RWPE1 (cell line): ENCODE data around the gene SH2D7.

Source experiments
- CTCF ChIA-PET: fragments of 350-600 bp; sonication (Branson Sonifier 250); formaldehyde crosslinking; extraction: SDS; loops from one replicate; lab custom pipeline; 2021; lab: Yijun Ruan, JAX
- POLR2A ChIA-PET: fragments of 400-600 bp; formaldehyde crosslinking; extraction: SDS; loops from one replicate; lab custom pipeline; 2020; ENCODE audit warnings: antibody characterized with exemption; ENCODE audit not compliant: low non-redundant PET; lab: Yijun Ruan, JAX
- DNase-seq: peaks from one replicate; pipeline ENCODE4 v3.0.0; 2012; ENCODE audit warnings: low spot score
- H3K27ac ChIP-seq: fragments of 450-650 bp; 2 replicates; pipeline ENCODE4 v1.5.1; 2017
- TF ChIP-seq, protein P1 (sequence below): fragments of 450-650 bp; conservative IDR thresholded peaks from 2 replicates; pipeline ENCODE4 v1.5.1; 2017; ENCODE audit warnings: low read depth, mild to moderate bottlenecking

Gene SH2D7

DNA sequence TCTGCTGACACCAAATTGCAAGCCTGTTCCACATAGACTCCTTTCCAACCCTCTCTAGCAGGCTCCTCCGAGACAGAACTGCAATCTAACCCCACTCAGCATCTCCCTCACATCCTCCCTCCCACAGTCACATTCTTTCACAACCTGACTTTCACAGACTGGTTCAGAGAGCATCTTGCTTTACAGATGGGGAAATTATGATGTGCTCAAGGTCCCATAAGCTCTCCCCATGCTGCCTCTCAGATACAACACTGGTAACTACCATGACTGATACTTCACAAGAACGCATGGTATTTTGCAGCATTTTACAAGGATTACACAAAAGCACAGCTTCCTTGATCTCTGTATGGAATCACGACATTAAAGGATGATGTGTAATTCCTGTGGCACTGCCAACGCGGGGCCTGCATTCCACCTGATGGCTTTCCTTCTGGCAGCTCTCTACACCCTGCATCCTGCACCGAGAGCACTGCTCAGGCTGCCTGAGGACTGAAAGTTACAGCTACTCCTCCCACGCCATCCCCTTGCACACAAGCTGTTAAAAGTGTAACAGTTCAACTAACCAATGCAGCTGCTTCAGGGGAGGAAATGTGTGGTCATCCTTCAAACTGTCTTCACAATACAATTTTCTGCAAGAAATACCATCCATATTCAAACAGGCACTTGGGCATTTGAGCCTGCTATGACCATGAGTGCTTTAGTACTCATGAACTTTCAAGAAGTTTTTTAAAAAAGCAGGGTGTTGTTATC lies 42.5 kb upstream of the SH2D7 start:
- DNase-seq, result no peak
- CTCF ChIA-PET, result no interaction called here
- no peak overlapping the region for H3K27ac ChIP-seq
- TF ChIP-seq, protein P1, sequence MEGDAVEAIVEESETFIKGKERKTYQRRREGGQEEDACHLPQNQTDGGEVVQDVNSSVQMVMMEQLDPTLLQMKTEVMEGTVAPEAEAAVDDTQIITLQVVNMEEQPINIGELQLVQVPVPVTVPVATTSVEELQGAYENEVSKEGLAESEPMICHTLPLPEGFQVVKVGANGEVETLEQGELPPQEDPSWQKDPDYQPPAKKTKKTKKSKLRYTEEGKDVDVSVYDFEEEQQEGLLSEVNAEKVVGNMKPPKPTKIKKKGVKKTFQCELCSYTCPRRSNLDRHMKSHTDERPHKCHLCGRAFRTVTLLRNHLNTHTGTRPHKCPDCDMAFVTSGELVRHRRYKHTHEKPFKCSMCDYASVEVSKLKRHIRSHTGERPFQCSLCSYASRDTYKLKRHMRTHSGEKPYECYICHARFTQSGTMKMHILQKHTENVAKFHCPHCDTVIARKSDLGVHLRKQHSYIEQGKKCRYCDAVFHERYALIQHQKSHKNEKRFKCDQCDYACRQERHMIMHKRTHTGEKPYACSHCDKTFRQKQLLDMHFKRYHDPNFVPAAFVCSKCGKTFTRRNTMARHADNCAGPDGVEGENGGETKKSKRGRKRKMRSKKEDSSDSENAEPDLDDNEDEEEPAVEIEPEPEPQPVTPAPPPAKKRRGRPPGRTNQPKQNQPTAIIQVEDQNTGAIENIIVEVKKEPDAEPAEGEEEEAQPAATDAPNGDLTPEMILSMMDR, result no peak
- POLR2A ChIA-PET, result no interaction called here

DNA sequence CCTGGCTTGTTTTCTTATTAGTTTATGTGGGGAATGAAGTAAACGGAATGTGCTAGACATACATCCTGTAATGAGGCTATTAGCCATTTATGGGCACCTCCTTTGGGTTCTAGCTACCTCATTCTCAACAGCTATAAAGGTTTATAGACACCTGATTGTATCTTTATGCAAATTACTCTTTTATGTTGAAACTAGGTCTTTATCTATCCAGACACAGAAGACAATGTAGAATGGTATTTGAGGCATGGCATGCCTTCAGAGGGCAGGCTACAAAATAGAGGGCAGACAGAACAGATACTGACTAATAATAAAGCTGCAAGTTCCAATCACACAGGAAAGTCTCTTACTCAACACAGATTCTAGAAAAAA lies 41.9 kb upstream of the SH2D7 start:
- TF ChIP-seq, protein P1, result no peak
- CTCF ChIA-PET, result interaction anchor here (2.0 kb wide), 1 partner anchor 58 kb away, joined by 6 read pairs; no protein-coding TSS in a partner anchor
- POLR2A ChIA-PET, result no interaction called here
- no peak overlapping the region for H3K27ac ChIP-seq
- DNase-seq, result no peak

DNA sequence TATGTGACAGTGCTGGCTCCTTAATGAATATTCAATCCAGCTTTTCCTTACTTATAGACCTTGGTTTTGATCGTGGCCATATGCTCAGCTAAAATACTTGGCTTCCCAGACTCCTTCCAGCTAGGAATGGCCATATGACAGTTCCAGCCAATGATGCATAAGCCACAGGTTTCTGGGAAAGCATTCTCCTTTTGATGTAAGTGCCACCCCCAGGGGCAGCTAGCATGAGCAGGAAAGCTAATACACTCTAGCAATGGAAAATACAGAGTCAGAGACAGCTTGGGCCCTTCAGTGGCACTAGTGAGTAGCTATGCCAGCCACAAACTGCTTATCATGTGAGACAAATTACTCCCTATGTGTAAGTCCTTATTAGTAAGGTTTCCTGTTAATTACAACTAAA lies 41.5 kb upstream of the SH2D7 start:
- H3K27ac ChIP-seq, result no peak overlapping the region
- TF ChIP-seq, protein P1, result no peak
- no peak for DNase-seq
- POLR2A ChIA-PET, result interaction anchor here (0.5 kb wide), 1 partner anchor 938 kb away, joined by 5 read pairs; no protein-coding TSS in a partner anchor
- CTCF ChIA-PET, result interaction anchor here (0.5 to 2.0 kb wide), 3 partner anchors 8 to 145 kb away, joined by 4 to 6 read pairs (median 4); no protein-coding TSS in a partner anchor

DNA sequence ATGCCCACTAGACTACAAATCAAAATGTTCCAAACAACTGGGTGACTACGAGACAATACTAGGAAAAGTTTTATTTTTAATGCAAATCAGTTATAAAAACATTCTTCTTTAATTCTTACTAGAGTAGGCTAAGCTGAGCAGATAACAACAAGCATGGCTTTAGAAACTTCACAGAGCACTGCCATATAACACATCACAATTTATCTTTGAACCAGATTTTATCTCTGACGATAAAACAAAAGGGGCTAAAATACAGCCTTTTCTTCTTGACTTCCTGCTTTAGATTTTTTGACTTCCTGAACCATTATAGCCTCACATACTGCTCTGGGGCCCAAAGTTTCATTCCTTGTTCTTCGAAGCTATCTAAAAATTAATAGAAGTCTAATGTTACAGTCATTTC lies 40.8 kb upstream of the SH2D7 start:
- TF ChIP-seq, protein P1, result no peak
- POLR2A ChIA-PET, result no interaction called here
- H3K27ac ChIP-seq, result no peak overlapping the region
- DNase-seq, result no peak
- CTCF ChIA-PET, result interaction anchor here (0.6 to 2.0 kb wide), 2 partner anchors 9 to 57 kb away, joined by 4 to 6 read pairs; no protein-coding TSS in a partner anchor

DNA sequence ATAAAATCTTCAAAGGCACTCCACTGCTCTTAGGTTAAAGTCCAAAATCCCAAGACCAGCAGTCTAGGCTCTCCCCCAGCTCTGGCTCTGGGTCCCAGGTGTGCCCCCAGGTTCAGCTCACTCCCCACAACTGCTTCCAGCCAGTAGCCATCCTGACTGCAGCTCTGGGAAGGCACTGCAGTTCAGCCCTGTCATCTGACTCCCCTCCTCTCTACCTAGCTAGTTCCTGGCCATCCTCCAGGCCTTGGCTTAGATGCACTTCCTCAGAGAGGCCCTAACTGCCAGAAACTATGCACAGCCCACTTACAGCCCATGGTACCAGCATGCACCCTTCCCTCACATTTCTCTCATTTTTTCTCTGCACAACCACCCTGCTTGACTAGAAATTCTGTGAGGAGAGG lies 40.4 kb upstream of the SH2D7 start:
- DNase-seq, result no peak
- TF ChIP-seq, protein P1, result no peak
- ChIA-PET CTCF (interaction anchor here (2.0 kb wide), 1 partner anchor 56 kb away, joined by 6 read pairs; no protein-coding TSS in a partner anchor), POLR2A (no interaction called here)
- H3K27ac ChIP-seq, result 0 out of 2 replicates have a peak overlapping the region, but pooled peaks have one; percentile 20

DNA sequence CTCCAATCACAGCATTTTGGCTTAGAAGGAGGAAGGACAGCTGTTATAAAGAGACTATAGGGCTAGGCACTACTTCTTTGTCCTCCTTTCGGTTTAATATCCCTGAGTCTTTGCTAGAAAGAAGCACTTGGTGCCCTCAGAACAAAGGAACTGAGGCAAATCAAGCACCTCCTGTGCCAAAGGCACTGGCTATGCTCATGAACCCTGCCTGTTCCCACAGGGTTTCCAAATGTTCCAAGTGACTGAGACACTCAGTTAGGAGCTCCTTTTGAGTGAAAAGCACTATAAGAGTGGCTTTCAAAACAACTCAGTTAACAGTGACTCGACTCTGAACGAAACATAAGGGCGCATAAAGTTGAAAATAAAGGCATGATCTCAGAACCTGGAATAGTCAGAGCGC lies 39.8 kb upstream of the SH2D7 start:
- no peak for DNase-seq
- ChIA-PET POLR2A (no interaction called here), CTCF (interaction anchor here (2.0 kb wide), 1 partner anchor 56 kb away, joined by 6 read pairs; no protein-coding TSS in a partner anchor)
- TF ChIP-seq, protein P1, result no peak
- no peak overlapping the region for H3K27ac ChIP-seq
